Progenitor cell of endocrine pancreas (in vitro differentiated cells): ENCODE results near the gene TCEA2. TPM values are rescaled to one million over a fixed set of nuclear protein-coding genes. Genes with fewer than 3 reads are reported as not detected.

Experiments
- DNase-seq: peaks from one replicate; pipeline ENCODE4 v3.0.0; 2021; ENCODE audit warnings: low spot score; ENCODE audit not compliant: unreplicated experiment
- H3K27ac Mint-ChIP-seq: 2 replicates; pipeline ENCODE4 v1.8.0; 2021; ENCODE audit warnings: mild to moderate bottlenecking, moderate library complexity, mixed read lengths
- H3K27me3 Mint-ChIP-seq: 2 replicates; pipeline ENCODE4 v1.8.0; 2021; ENCODE audit warnings: mixed read lengths
- H3K36me3 Mint-ChIP-seq: 2 replicates; pipeline ENCODE4 v1.8.0; 2022; ENCODE audit warnings: mixed read lengths; ENCODE audit not compliant: insufficient read depth
- H3K4me1 Mint-ChIP-seq: 2 replicates; pipeline ENCODE4 v1.8.0; 2021; ENCODE audit warnings: low read depth, mixed read lengths
- H3K4me3 Mint-ChIP-seq: 2 replicates; pipeline ENCODE4 v1.8.0; 2021; ENCODE audit warnings: low read depth, mild to moderate bottlenecking, moderate library complexity, mixed read lengths
- H3K9me3 Mint-ChIP-seq: 2 replicates; pipeline ENCODE4 v1.8.0; 2021; ENCODE audit warnings: low read depth, mixed read lengths
- total RNA-seq: library from RNA; stranded (reverse); gene quantifications from 2 replicates; pipeline ENCODE4 v1.2.1, GENCODE V29; 2021
- TF ChIP-seq, protein P1 (sequence below): fragments of 200-600 bp; sonication (generic); IDR thresholded peaks from one replicate; pipeline ENCODE4 v1.5.0; 2021; ENCODE audit warnings: antibody characterized with exemption, mild to moderate bottlenecking; ENCODE audit not compliant: unreplicated experiment

Gene TCEA2
- total RNA-seq, 1 donor from 2014 or later = 92.7 TPM

DNA sequence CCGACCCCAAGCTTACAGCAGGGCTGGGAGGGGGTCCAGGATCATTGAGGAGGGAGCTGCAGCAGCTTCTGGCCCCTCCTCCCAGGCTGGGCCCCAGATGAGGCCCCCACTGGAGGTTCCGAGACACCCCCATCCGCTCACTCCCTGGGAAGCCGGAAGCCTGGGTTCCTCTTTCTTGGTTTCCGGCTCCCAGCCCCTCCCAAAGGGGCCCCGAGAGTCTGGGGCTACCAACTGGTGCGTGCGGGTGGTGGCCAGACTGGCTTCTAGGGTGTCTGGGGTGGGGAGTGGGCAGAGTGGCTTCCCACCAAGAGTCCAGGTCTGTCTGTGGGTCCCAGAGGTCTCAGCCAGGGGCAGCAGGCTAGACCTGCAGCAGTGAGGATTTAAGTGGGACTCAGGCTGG is 14.1 kb downstream of the TCEA2 start:
- Mint-ChIP-seq H3K4me1 (peaks cover 6% of the 10 kb centered on the region), H3K27me3 (peaks cover 16% of the 10 kb centered on the region), H3K27ac (no peak overlapping the region), H3K4me3 (no peak overlapping the region), H3K9me3 (no peaks in the 10 kb centered on the region), H3K36me3 (no peaks in the 10 kb centered on the region)
- no peak for DNase-seq
- TF ChIP-seq, protein P1, sequence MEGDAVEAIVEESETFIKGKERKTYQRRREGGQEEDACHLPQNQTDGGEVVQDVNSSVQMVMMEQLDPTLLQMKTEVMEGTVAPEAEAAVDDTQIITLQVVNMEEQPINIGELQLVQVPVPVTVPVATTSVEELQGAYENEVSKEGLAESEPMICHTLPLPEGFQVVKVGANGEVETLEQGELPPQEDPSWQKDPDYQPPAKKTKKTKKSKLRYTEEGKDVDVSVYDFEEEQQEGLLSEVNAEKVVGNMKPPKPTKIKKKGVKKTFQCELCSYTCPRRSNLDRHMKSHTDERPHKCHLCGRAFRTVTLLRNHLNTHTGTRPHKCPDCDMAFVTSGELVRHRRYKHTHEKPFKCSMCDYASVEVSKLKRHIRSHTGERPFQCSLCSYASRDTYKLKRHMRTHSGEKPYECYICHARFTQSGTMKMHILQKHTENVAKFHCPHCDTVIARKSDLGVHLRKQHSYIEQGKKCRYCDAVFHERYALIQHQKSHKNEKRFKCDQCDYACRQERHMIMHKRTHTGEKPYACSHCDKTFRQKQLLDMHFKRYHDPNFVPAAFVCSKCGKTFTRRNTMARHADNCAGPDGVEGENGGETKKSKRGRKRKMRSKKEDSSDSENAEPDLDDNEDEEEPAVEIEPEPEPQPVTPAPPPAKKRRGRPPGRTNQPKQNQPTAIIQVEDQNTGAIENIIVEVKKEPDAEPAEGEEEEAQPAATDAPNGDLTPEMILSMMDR = no peak

DNA sequence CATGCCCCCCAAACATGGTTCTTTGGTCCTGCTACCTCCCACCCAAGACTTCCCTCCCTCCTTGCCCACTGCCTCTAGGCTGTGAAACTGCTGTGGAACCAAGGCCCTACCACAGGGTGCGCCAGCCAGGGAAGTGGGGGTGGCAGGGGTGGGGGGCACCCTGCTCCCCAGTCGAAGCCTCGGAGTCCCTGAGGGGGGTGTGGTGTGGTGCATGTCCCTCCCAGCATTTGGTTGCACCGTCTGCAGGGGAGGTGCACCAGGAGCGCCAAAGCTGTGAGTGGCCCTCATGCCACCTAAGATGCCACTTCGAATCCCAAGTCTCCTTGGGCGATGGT is 14.5 kb downstream of the TCEA2 start:
- Mint-ChIP-seq H3K4me3 (no peak overlapping the region), H3K4me1 (peaks cover 6% of the 10 kb centered on the region), H3K9me3 (no peaks in the 10 kb centered on the region), H3K27ac (no peak overlapping the region), H3K36me3 (no peaks in the 10 kb centered on the region), H3K27me3 (peaks cover 20% of the 10 kb centered on the region)
- no peak for DNase-seq
- TF ChIP-seq, protein P1 = no peak

DNA sequence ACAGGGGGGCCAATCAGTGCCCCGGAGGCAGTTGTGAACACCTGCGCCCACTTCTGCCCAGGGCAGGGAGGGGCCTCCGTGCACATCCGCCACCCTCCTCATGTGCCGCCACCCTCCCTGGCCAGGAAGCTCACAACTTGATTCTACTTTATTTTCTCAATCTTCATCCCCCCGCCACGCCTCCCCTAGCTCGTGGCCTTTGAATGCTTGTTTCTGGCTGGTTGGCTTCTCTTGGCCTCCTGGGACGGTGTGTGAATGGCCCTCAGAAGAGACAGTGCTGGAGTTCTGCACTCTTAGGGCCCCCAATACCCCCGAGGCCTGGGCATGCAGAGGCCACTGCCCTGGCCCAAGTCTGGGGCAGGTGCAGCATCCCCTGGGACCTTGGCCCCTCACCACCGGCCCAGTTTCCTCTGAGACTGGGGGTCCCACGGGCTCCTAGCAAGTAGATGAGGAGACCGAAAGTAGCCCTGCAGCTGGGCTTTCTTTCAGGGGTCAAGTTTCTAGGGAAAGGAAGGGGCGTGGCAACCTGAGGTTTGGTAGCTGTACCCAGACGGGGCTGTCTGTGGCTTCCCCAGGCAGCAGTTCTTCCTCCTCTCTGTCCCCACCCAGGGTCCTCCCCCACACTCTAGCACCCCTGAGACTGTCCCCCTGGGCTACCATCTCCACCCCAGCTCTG is 15.0 kb downstream of the TCEA2 start:
- Mint-ChIP-seq H3K4me1 (peaks cover 6% of the 10 kb centered on the region), H3K27ac (no peak overlapping the region), H3K27me3 (peaks cover 23% of the 10 kb centered on the region), H3K36me3 (no peaks in the 10 kb centered on the region), H3K4me3 (no peak overlapping the region), H3K9me3 (no peaks in the 10 kb centered on the region)
- TF ChIP-seq, protein P1 = no peak
- DNase-seq = no peak

DNA sequence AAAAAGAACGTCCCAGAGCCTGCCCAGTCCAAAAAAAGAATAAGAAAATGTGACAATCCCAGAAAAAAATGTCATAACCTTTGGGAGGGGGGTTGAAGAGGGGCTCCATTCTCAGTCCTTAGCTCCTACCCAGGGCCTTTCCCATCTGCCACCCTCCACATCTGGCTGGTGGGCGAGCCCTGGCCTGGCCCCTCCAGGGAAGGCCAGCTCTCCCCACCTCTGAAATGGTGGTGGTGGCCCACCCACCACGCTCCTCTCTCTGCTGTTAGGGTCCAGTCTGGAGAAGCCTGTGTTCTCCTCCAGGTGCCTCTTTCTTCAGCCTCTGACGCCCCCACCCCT is 15.9 kb downstream of the TCEA2 start:
- no peak overlapping the region for H3K27ac Mint-ChIP-seq
- DNase-seq = no peak
- TF ChIP-seq, protein P1 = no peak
- H3K4me1 Mint-ChIP-seq = peaks cover 6% of the 10 kb centered on the region
- H3K36me3 Mint-ChIP-seq = no peaks in the 10 kb centered on the region
- H3K27me3 Mint-ChIP-seq = peaks cover 26% of the 10 kb centered on the region
- H3K4me3 Mint-ChIP-seq = peak overlapping the region; percentile 56
- H3K9me3 Mint-ChIP-seq = no peaks in the 10 kb centered on the region

DNA sequence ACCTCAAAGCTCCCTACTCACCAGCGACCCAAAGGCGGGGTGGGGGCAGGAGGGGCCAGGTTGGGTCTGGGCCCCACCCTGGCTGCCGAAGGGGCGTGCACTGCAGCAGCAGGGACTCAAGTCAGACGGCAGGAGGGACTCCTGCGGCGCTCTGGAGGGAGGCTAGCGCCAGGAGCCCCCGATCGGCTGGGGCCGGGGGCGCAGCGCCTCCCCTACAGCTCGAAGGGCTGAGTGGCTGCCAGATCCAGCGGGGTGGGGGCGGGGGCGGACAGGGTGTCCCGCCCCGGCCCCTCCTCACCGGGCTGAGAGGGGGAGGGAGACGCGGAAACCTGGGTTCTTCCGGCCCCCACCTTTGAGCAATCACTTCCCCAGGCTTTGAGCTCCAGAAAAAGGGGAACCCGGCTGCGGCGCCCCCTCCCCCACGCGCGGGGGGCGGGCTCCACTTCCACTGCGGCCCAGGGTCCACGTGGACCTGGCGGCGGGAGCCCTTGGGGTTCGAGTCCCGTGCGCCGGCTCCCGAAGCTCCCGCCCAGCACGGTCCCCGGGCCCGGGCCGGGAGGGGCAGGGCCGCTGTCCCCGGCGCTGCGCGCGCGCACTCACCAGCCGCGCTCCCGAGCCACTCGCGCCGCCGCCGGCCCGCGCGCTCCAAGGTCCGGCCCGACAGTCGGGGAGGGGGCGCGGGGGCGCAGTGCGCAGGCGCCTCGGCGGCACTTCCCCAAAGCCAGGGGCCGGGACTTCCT is 16.4 kb downstream of the TCEA2 start, which contains the start of gene RGS19:
Gene RGS19, minus strand, starts transcription at position 246 of the 740 bp plus-strand sequence. CDS start 2,632 bp downstream, outside the sequence.
- Mint-ChIP-seq H3K27ac (peak within 1 kb of the TSS; percentile 41), H3K4me1 (peaks cover 8% of the 10 kb centered on the region), H3K4me3 (peak within 1 kb of the TSS; percentile 75), H3K9me3 (no peaks in the 10 kb centered on the region), H3K36me3 (no peaks in the 10 kb centered on the region), H3K27me3 (peaks cover 30% of the 10 kb centered on the region)
- DNase-seq = peak; percentile 51
- TF ChIP-seq, protein P1 = no peak
